Measurements from ENCODE around the gene SMIM1. TPM values are rescaled to one million over a fixed set of nuclear protein-coding genes. Genes with fewer than 3 reads are reported as not detected.
"Not testable (repeated sequence)": the region's sequence is repeated elsewhere in the genome, so short reads cannot be mapped to it uniquely, and the experiment has no call there.

Gene SMIM1
- polyA plus RNA-seq, 2 of the 4 experiments (the other 2 are of a cell fraction): 0.67 to 1.1 TPM

DNA sequence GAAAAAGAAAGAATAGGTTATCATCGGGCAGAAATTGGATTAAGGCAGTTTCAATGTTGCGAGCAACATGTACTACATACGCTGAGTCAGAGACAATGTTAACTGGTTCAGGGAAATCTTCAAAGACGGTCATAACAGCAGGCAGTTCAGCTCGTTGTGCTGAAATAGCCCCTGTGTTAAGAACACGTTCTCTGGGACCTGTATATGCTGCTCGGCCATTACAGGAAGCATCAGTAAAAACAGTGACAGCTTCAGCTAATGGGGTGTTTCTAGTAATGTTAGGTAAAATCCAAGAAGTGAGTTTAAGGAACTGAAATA lies 32.0 kb downstream of the SMIM1 start:
- POLR2A ChIA-PET: not testable (repeated sequence)
- WGBS (ENCODE audit: missing lambda C conversion rate): 53% methylated on average over 7 of the region's 7 CpGs

GRCh38 chr1:3805038-3805437 lies 32.5 kb downstream of the SMIM1 start:
- CTCF ChIA-PET: no interaction called here
- 0 out of 3 replicates have a peak, but pooled peaks cover 3% of the 10 kb centered on the region for H3K4me1 ChIP-seq
- 84% methylated on average over 11 of the region's 11 CpGs for WGBS (ENCODE audit: missing lambda C conversion rate)
- H3K4me2 ChIP-seq: no peak overlapping the region
- ATAC-seq (no peak), DNase-seq (ENCODE audit: low read depth in 1 of 2, low spot score in 1 of 2) (no peak), FAIRE-seq (no peak)
- no peak overlapping the region for H3K4me3 ChIP-seq
- POLR2A ChIA-PET: no interaction called here
- no peaks in the 10 kb centered on the region for H3K9me3 ChIP-seq
- TF ChIP-seq HMGXB4 (CRISPR knock-in tag; IDR thresholded peaks at IDR 0.05; ENCODE audit: borderline replicate concordance) (no peak), ZFP36 (IDR thresholded peaks at IDR 0.05; ENCODE audit: borderline replicate concordance, partially characterized antibody) (no peak), GATA3 (IDR thresholded peaks at IDR 0.05; ENCODE audit: borderline replicate concordance) (no peak), RFX5 (IDR thresholded peaks at IDR 0.05) (no peak), JUN (IDR thresholded peaks at IDR 0.05) (no peak), REST (IDR thresholded peaks at IDR 0.05) (no peak), SREBF2 (IDR thresholded peaks at IDR 0.05) (no peak)
- TF ChIP-seq, protein P1, sequence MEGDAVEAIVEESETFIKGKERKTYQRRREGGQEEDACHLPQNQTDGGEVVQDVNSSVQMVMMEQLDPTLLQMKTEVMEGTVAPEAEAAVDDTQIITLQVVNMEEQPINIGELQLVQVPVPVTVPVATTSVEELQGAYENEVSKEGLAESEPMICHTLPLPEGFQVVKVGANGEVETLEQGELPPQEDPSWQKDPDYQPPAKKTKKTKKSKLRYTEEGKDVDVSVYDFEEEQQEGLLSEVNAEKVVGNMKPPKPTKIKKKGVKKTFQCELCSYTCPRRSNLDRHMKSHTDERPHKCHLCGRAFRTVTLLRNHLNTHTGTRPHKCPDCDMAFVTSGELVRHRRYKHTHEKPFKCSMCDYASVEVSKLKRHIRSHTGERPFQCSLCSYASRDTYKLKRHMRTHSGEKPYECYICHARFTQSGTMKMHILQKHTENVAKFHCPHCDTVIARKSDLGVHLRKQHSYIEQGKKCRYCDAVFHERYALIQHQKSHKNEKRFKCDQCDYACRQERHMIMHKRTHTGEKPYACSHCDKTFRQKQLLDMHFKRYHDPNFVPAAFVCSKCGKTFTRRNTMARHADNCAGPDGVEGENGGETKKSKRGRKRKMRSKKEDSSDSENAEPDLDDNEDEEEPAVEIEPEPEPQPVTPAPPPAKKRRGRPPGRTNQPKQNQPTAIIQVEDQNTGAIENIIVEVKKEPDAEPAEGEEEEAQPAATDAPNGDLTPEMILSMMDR (IDR thresholded peaks at IDR 0.05): no peak
- TF ChIP-seq, protein P2, sequence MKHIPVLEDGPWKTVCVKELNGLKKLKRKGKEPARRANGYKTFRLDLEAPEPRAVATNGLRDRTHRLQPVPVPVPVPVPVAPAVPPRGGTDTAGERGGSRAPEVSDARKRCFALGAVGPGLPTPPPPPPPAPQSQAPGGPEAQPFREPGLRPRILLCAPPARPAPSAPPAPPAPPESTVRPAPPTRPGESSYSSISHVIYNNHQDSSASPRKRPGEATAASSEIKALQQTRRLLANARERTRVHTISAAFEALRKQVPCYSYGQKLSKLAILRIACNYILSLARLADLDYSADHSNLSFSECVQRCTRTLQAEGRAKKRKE (CRISPR knock-in tag; IDR thresholded peaks at IDR 0.05; ENCODE audit: low read depth): no peak
- H3K27ac ChIP-seq: no peak overlapping the region

More for the DNA sequence above, 32.0 kb downstream of the SMIM1 start:
- FAIRE-seq; H3K4me2 ChIP-seq; H3K9me3 ChIP-seq; H3K27ac ChIP-seq; DNase-seq (ENCODE audit: low read depth in 1 of 2, low spot score in 1 of 2); H3K4me1 ChIP-seq; H3K4me3 ChIP-seq; ATAC-seq: not testable (repeated sequence)
- CTCF ChIA-PET: interaction anchor here (1.2 kb wide), 1 partner anchor 29 kb away, joined by 4 read pairs; no protein-coding TSS in a partner anchor

DNA sequence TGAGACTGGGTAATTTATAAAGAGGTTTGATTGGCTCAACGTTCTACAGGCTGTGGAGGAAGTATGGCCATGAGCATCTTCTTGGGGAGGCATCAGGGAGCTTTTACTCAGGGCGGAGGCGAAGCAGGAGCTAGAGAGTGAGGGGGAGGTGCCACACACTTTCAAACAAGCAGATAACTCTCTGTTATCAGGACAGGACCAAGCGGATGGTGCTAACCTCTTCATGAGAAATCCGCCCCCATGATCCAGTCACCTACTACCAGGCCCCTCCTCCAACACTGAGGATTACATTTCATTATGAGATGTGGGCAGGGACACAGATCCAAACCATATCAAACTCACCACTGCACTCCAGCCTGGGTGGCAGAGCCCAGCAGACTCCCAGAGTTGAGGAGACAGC lies 35.2 kb downstream of the SMIM1 start:
- CTCF ChIA-PET: no interaction called here

More for the DNA sequence above, 35.2 kb downstream of the SMIM1 start:
- Histone ChIP-seq H3K9me3 (no peaks in the 10 kb centered on the region), H3K27ac (no peak overlapping the region), H3K4me1 (0 out of 3 replicates have a peak, but pooled peaks cover 3% of the 10 kb centered on the region), H3K4me3 (no peak overlapping the region), H3K4me2 (no peak overlapping the region)
- POLR2A ChIA-PET: no interaction called here
- WGBS (ENCODE audit: missing lambda C conversion rate): 65% methylated on average over 4 of the region's 5 CpGs
- ATAC-seq (no peak), FAIRE-seq (no peak), DNase-seq (ENCODE audit: low read depth in 1 of 2, low spot score in 1 of 2) (no peak)
- TF ChIP-seq MAX (IDR thresholded peaks at IDR 0.05): no peak
- TF ChIP-seq, protein P3, sequence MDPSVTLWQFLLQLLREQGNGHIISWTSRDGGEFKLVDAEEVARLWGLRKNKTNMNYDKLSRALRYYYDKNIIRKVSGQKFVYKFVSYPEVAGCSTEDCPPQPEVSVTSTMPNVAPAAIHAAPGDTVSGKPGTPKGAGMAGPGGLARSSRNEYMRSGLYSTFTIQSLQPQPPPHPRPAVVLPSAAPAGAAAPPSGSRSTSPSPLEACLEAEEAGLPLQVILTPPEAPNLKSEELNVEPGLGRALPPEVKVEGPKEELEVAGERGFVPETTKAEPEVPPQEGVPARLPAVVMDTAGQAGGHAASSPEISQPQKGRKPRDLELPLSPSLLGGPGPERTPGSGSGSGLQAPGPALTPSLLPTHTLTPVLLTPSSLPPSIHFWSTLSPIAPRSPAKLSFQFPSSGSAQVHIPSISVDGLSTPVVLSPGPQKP (IDR thresholded peaks at IDR 0.05; ENCODE audit: low read depth, low read length): no peak
- TF ChIP-seq POLR2AphosphoS2 (conservative IDR thresholded peaks at IDR 0.05; ENCODE audit: low read length): no peak
- TF ChIP-seq ZC3H11A (IDR thresholded peaks at IDR 0.05): no peak
- TF ChIP-seq EHF (CRISPR knock-in tag; IDR thresholded peaks at IDR 0.05): no peak
- no peak for TF ChIP-seq ZSCAN20 (CRISPR knock-in tag; IDR thresholded peaks at IDR 0.05)
- no peak for TF ChIP-seq EP300 (IDR thresholded peaks at IDR 0.05)
- no peak for TF ChIP-seq KDM5A (IDR thresholded peaks at IDR 0.05)
- TF ChIP-seq JUN (IDR thresholded peaks at IDR 0.05): no peak
- TF ChIP-seq CHD4 (IDR thresholded peaks at IDR 0.05; ENCODE audit: borderline replicate concordance): no peak
- TF ChIP-seq RNF2 (IDR thresholded peaks at IDR 0.05; ENCODE audit: borderline replicate concordance, low read depth): no peak
- no peak for TF ChIP-seq GATA3 (IDR thresholded peaks at IDR 0.05; ENCODE audit: borderline replicate concordance)
